D721Med (cell line): ENCODE measurements around the gene LRFN2.

Source experiments
- DNase-seq: peaks from one replicate; pipeline ENCODE4 v3.0.0; 2011; ENCODE audit warnings: low spot score; ENCODE audit not compliant: insufficient read length
- FAIRE-seq: peaks from 2 replicates; lab custom pipeline; 2011; peaks lifted over from hg19 to GRCh38; lab: Jason Lieb, UNC
- CTCF ChIP-seq: IDR thresholded peaks from 2 replicates; pipeline ENCODE4 v1.5.1; 2012; ENCODE audit warnings: mild to moderate bottlenecking, control low read depth; ENCODE audit not compliant: insufficient read depth; ENCODE audit errors: missing control alignments

Gene LRFN2

GRCh38 chr6:40466986-40467539, 120.1 kb downstream of the LRFN2 start:
- no peak for FAIRE-seq
- no peak for TF ChIP-seq CTCF
- no peak for DNase-seq

- DNase-seq (no peak), FAIRE-seq (no peak)
- TF ChIP-seq CTCF = no peak
These were observed 125.5 kb downstream of the LRFN2 start for GRCh38 chr6:40461643-40462042.

GRCh38 chr6:40460380-40460779, 126.8 kb downstream of the LRFN2 start:
- no peak for DNase-seq
- TF ChIP-seq CTCF = no peak
- no peak for FAIRE-seq

- FAIRE-seq (no peak), DNase-seq (no peak)
- TF ChIP-seq CTCF = no peak
These were observed 129.9 kb downstream of the LRFN2 start for GRCh38 chr6:40457261-40457660.

- DNase-seq (no peak), FAIRE-seq (no peak)
- no peak for TF ChIP-seq CTCF
These were observed 130.7 kb downstream of the LRFN2 start for GRCh38 chr6:40456390-40457013.

- DNase-seq (no peak), FAIRE-seq (no peak)
- no peak for TF ChIP-seq CTCF
These were observed 131.3 kb downstream of the LRFN2 start for GRCh38 chr6:40455686-40456389.

GRCh38 chr6:40450483-40450882, 136.7 kb downstream of the LRFN2 start:
- no peak for DNase-seq
- no peak for TF ChIP-seq CTCF
- no peak for FAIRE-seq
